A673 (cell line): Measurements from ENCODE around the gene CHCHD6.

ENCODE experiments used
- CTCF ChIP-seq: fragments of 300-800, 200-600 bp; sonication (generic); conservative IDR thresholded peaks from 2 replicates; pipeline ENCODE4 v1.5.1; 2017; ENCODE audit warnings: low read depth, mild to moderate bottlenecking, antibody characterized with exemption, low read length, moderate library complexity, mixed read lengths
- EZH2 ChIP-seq: fragments of 200-600 bp; sonication (generic); IDR thresholded peaks from 2 replicates; pipeline ENCODE4 v1.6.1; 2017; ENCODE audit warnings: borderline replicate concordance, low read depth, mild to moderate bottlenecking, mixed read lengths, antibody characterized with exemption, low read length; ENCODE audit not compliant: poor library complexity, severe bottlenecking

GRCh38 chr3:126970101-126970500, 266.1 kb downstream of the CHCHD6 start:
- no peak for TF ChIP-seq CTCF
- TF ChIP-seq EZH2 = no peak
